Heart right ventricle (tissue), 16 donors: ENCODE measurements around the gene GPANK1. TPM values are rescaled to one million over a fixed set of nuclear protein-coding genes. Genes with fewer than 3 reads are reported as not detected.

Experiments used
- ATAC-seq, 8 donors: fragments of 200-7000 bp; cut with Tn5 transposase; one replicate each; pipeline ENCODE4 v1.9.1; 2020; ENCODE audit warnings: mild to moderate bottlenecking in 8 of 8, moderate library complexity in 8 of 8, moderate number of reproducible peaks in 1 of 8
- DNase-seq, 2 donors: peaks; one replicate each; pipeline ENCODE4 v3.0.0-alpha.2; 2020
- H3K27ac ChIP-seq, 10 donors: fragments of 200-600 bp; sonication (generic) in 2 of 10; one replicate each; pipeline versions ENCODE4 v1.5.0 to v1.8.0; 2020 to 2022; ENCODE audit warnings: mild to moderate bottlenecking in 3 of 10
- H3K27me3 ChIP-seq, 7 donors: fragments of 200-600 bp; one replicate each; pipeline ENCODE4 v1.8.0; 2021 to 2022; ENCODE audit warnings: mild to moderate bottlenecking in 2 of 7
- H3K36me3 ChIP-seq, 9 donors: fragments of 200-600 bp; sonication (generic) in 1 of 9; one replicate each; pipeline versions ENCODE4 v1.5.0 to v1.8.0; 2020 to 2022; ENCODE audit warnings: mild to moderate bottlenecking in 2 of 9
- H3K4me1 ChIP-seq, 9 donors: fragments of 200-600 bp; sonication (generic) in 1 of 9; one replicate each; pipeline versions ENCODE4 v1.5.0 to v1.8.0; 2020 to 2022; ENCODE audit warnings: mild to moderate bottlenecking in 4 of 9
- H3K4me3 ChIP-seq, 10 donors: fragments of 200-600 bp; sonication (generic) in 2 of 10; one replicate each; pipeline versions ENCODE4 v1.5.0 to v1.8.0; 2020 to 2022; ENCODE audit warnings: mild to moderate bottlenecking in 7 of 10, moderate library complexity in 2 of 10
- H3K9me3 ChIP-seq, 11 donors: fragments of 200-600 bp in 10 of 11; sonication (generic) in 2 of 11; one replicate each; pipeline versions ENCODE4 v1.5.0 to v1.8.0; 2013 to 2022; ENCODE audit warnings: mild to moderate bottlenecking in 2 of 11, control low read depth in 1 of 11, moderate library complexity in 1 of 11
- WGBS, 2 donors: extraction: QIAGEN DNeasy Blood & Tissue Kit; methylation state at CpG; one replicate each; pipeline ENCODE4 v1.1.7; 2013; ENCODE audit warnings: inconsistent platforms in 1 of 2; 5-methylcytosine and 5-hydroxymethylcytosine counted together
- intact Hi-C, 10 donors: fragments of 100-400 bp; cut with DNase I; formaldehyde crosslinking; loops; one replicate each; pipeline versions ENCODE4 v1.11.1 to v1.14.2; 2022
- polyA plus RNA-seq, 2 donors: library from polyadenylated mRNA; stranded (reverse); fragments of 200-250 nt; gene quantifications; one replicate each; pipeline ENCODE4 v1.2.3, GENCODE V29; 2013
- total RNA-seq, 10 donors: library from RNA; stranded (reverse); fragmentation: NEBNext Ultra II Directional in 3 of 10; extraction: Animal tissue kit (Norgen Biotek cat#: 25700) in 3 of 10; gene quantifications; one replicate each; pipeline versions ENCODE4 v1.2.1 to v1.2.4, GENCODE V29; 2021 to 2023
- TF ChIP-seq, protein P1 (sequence below), 9 donors: fragments of 200-600 bp; sonication (generic) in 2 of 9; IDR thresholded peaks; one replicate each; pipeline versions ENCODE4 v1.5.0 to v1.8.0; 2021 to 2022; ENCODE audit warnings: antibody characterized with exemption in 9 of 9, mild to moderate bottlenecking in 5 of 9, moderate library complexity in 1 of 9
- donor health status: Arrhythmogenic right ventricular cardiomyopathy.
- donor health status: ischemic (EF 13 %, LVEDD 7.1; RV severe dilation, severe dysfunction).
- donor health status: healthy with polysubstance abuse.
- donor health status: DM: no; HTN: yes; CAD: no.
- donor health status: DM: no; HTN: no; CAD: no.
- donor health status: ischemic (EF 25% LVEDD 6.9; RV normal size, moderate dysfunction).
- donor health status: ischemic (EF 25% LVEDD 5.7; RV mildly dilated, moderate dysfunction).
- donor health status: healthy.
- donor health status: DM: yes; HTN: yes; CAD: no.
- donor health status: Ischemic cardiomyopathy.
- donor health status: ischemic (EF 35%, LVEDD 5.7; RV mildly dilated, moderate dysfunction).
- donor health status: nonischemic (EF 11% LVEDD 7.7; RV severe dilation, severe dysfunction).
- donor health status: DM: yes; HTN: yes; CAD: no.
- donor health status: PGD.
- donor health status: ischemic (EF 29% LVEDD 5.4; RV normal size, mild dysfunction).
- donor health status: nonischemic (EF 23%, LVEDD 6.1; RV moderate dilation, normal function).

Gene GPANK1
- total and polyA plus RNA-seq, 12 donors, result 14.5 to 23.8 (median 18.2) TPM

DNA sequence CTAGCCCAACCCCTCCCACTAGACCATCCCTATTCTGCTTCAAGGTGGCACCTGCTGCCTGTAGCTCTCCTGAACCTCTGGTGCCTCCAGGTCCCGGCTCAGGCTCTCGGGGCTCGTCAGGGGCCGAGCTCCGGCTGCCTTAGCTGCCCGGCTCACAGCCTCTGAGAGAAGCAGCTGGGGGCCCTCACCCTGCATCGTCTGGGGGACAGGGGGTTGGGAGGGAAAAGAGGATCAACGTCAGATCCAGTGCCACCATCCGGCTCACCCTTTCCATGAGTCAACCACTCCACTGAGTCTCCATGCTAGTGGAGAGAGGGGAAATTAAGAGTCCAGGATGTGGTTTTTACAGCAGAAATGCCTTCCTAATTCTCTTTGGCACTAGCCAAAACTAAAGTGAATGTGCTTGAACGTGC is 25.3 kb downstream of the GPANK1 start:
- Histone ChIP-seq H3K27ac (peak overlapping the region in 1 of 10 donors; percentile 14), H3K36me3 (peaks cover 15 to 100% (median 97%) of the 10 kb centered on the region in 9 donors), H3K9me3 (no peaks in the 10 kb centered on the region), H3K4me3 (no peak overlapping the region), H3K4me1 (peaks cover 0 to 9% (median 0%) of the 10 kb centered on the region in 9 donors), H3K27me3 (no peaks in the 10 kb centered on the region)
- WGBS, 2 donors, result 86% methylated on average over 10 of the region's 10 CpGs
- ATAC-seq, result peak in 1 of 8 donors; percentile 3
- no peak for DNase-seq
- TF ChIP-seq, protein P1, sequence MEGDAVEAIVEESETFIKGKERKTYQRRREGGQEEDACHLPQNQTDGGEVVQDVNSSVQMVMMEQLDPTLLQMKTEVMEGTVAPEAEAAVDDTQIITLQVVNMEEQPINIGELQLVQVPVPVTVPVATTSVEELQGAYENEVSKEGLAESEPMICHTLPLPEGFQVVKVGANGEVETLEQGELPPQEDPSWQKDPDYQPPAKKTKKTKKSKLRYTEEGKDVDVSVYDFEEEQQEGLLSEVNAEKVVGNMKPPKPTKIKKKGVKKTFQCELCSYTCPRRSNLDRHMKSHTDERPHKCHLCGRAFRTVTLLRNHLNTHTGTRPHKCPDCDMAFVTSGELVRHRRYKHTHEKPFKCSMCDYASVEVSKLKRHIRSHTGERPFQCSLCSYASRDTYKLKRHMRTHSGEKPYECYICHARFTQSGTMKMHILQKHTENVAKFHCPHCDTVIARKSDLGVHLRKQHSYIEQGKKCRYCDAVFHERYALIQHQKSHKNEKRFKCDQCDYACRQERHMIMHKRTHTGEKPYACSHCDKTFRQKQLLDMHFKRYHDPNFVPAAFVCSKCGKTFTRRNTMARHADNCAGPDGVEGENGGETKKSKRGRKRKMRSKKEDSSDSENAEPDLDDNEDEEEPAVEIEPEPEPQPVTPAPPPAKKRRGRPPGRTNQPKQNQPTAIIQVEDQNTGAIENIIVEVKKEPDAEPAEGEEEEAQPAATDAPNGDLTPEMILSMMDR (IDR thresholded peaks at IDR 0.05), result no peak
- intact Hi-C loops, result no loop called here

DNA sequence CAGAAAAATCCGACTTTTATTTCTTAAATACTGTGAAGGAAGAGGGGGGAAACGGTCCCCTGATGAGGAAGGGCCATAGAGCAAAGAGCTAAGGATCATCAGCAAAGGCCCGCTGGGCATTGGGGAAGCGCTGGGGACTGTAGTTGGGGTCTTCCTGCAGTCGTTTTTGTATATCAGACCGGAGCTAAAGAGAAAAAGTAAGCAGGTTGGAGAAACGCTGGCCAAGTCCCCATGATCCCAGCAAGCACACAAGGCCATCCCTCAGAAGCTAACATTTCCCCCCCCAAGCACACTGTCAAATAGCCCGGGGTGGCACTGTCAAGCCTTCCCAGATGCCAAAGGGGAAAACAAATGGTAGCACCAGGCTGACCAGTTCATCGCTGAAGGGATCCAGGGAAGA is 25.8 kb downstream of the GPANK1 start:
- Histone ChIP-seq H3K4me3 (no peak overlapping the region), H3K4me1 (peaks cover 0 to 9% (median 0%) of the 10 kb centered on the region in 9 donors), H3K36me3 (peaks cover 15 to 100% (median 96%) of the 10 kb centered on the region in 9 donors), H3K27me3 (no peaks in the 10 kb centered on the region), H3K27ac (no peak overlapping the region), H3K9me3 (no peaks in the 10 kb centered on the region)
- 83 to 84% methylated on average over 9 of the region's 9 CpGs for WGBS, 2 donors
- no peak for DNase-seq
- TF ChIP-seq, protein P1 (IDR thresholded peaks at IDR 0.05), result no peak
- no peak for ATAC-seq
- intact Hi-C loops, result no loop called here

DNA sequence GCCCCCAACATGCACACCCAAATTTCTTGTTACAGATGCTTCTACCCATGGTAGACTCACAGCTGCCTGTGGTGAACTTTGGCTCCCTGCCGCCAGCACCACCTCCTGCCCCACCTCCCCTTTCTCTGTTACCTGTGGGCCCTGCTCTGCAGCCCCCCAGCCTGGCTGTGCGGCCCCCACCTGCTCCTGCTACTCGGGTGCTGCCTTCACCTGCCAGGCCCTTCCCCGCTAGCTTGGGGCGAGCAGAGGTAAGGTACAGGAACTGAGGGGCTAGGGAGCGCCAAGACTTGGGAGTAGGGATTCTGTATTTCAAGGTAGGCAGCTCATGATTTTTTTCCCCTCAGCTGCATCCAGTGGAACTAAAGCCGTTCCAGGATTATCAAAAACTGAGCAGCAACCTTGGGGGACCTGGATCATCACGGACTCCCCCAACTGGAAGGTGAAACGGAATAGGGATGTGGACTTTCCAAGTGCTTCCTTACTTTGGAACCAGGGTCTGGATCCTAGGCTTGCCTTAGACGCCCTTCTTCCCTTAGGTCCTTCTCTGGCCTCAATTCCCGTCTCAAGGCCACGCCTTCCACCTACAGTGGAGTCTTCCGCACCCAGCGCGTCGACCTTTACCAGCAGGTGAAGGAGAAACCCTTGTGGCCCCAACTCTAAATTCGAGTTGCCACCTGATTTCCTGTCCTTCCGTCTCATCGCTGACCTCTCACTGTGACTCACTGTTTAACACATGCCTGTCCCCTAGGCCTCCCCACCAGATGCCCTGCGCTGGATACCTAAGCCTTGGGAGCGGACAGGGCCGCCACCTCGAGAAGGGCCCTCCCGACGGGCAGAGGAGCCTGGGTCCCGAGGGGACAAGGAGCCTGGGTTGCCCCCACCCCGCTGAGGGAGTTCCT is 27.9 kb downstream of the GPANK1 start:
- H3K27ac ChIP-seq, result peak overlapping the region in 1 of 10 donors; percentile 31
- H3K27me3 ChIP-seq, result no peaks in the 10 kb centered on the region
- H3K9me3 ChIP-seq, result no peaks in the 10 kb centered on the region
- H3K4me1 ChIP-seq, result peaks cover 0 to 9% (median 0%) of the 10 kb centered on the region in 9 donors
- H3K36me3 ChIP-seq, result peaks cover 13 to 100% (median 86%) of the 10 kb centered on the region in 9 donors
- peak in 1 of 8 donors; percentile 7 for ATAC-seq
- TF ChIP-seq, protein P1 (IDR thresholded peaks at IDR 0.05), result no peak
- H3K4me3 ChIP-seq, result no peak overlapping the region
- 80 to 83% methylated on average over 27 of the region's 27 CpGs for WGBS, 2 donors
- no peak for DNase-seq
- intact Hi-C loops, result no loop called here

DNA sequence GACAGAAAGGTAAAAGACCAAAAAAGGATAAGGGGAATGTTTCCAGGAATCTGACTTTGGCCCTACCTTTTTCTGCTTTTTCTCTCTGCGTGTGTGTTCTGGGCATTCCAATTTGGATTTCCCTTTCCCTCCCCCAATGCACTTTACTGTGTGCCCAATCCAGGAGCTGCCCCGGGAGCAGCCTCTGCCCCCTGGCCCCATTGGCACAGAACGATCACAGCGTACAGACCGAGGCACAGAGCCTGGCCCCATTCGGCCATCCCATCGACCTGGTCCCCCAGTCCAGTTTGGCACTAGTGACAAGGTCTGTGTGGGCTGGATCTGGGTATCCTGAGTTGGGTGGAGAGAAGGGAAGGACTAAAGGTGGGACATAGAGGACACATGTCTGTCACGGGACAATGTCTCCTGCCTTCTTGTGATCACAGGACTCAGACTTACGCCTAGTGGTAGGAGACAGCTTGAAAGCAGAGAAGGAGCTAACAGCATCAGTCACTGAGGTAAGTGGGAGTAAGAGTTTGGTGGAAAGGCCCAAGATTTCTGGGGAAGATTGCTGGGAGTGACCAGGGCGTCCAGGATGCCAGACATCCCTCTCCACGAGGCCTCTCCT is 29.7 kb downstream of the GPANK1 start:
- whole genome bisulfite sequencing, 2 donors, result 81 to 83% methylated on average over 11 of the region's 11 CpGs
- TF ChIP-seq, protein P1 (IDR thresholded peaks at IDR 0.05), result no peak
- H3K4me3 ChIP-seq, result no peak overlapping the region
- peak overlapping the region in 1 of 10 donors; percentile 9 for H3K27ac ChIP-seq
- no peak for ATAC-seq
- no peaks in the 10 kb centered on the region for H3K27me3 ChIP-seq
- peaks cover 0 to 100% (median 86%) of the 10 kb centered on the region in 9 donors for H3K36me3 ChIP-seq
- intact Hi-C loops, result no loop called here
- no peaks in the 10 kb centered on the region for H3K9me3 ChIP-seq
- H3K4me1 ChIP-seq, result peaks cover 0 to 9% (median 0%) of the 10 kb centered on the region in 9 donors
- no peak for DNase-seq
